MM.1S (cell line): ENCODE results near the gene DUOX1.

Source experiments
- EZH2 ChIP-seq: fragments of 300-600 bp; sonication (generic); optimal IDR thresholded peaks from 2 replicates; pipeline ENCODE3; 2017; ENCODE audit warnings: low read depth, mild to moderate bottlenecking, antibody characterized with exemption, low read length, mixed read lengths
- EZH2phosphoT487 ChIP-seq: fragments of 300-600 bp; sonication (generic); IDR thresholded peaks from 2 replicates; pipeline ENCODE4 v1.6.1; 2018; ENCODE audit warnings: antibody characterized with exemption, low read length
- TF ChIP-seq, protein P1 (sequence below): fragments of 300-600 bp; sonication (generic); IDR thresholded peaks from 2 replicates; pipeline ENCODE4 v1.5.1; 2016; ENCODE audit warnings: antibody characterized with exemption, low read length, mixed read lengths

DNA sequence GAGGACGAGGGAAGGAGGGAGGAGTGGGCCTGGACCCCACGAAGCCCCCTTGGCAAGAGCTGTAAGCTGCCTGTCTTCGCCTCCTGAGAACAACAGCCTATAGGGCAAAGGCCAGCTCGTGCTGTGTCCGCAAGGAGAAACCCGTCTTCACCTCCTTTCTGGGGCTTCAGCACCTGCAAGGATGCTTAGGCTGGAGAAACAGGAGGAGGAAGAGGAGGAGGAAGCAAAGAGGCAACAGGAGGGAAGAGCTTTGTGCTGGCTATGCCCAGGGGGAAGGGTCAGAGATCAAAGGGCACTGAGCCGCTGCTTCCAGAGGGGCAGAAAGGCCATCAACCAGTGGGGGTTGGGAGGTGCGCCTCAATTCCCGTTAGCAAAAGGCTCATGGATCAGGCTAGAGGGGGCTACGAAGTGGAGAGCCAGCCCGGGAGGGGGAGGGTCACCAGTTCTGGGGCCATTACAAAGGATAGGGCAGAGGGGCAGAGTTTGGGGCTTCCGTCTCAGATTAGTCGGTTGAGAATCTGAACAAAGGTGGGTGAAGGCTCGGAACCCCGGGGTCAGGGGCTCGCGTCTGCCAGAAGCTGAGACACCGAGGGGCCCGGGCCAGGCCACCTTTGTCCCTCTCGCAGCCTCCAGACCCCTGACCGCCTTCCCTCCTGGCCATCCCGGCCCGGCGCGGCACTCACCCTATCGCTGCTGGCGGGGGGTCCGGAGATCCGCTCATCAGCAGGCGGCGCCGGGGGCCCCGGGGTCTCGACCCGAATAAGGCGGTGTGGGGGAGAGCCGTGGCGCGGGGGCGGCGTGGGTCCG lies 57.2 kb downstream of the DUOX1 start:
- TF ChIP-seq EZH2 (no peak), EZH2phosphoT487 (no peak)
- TF ChIP-seq, protein P1, sequence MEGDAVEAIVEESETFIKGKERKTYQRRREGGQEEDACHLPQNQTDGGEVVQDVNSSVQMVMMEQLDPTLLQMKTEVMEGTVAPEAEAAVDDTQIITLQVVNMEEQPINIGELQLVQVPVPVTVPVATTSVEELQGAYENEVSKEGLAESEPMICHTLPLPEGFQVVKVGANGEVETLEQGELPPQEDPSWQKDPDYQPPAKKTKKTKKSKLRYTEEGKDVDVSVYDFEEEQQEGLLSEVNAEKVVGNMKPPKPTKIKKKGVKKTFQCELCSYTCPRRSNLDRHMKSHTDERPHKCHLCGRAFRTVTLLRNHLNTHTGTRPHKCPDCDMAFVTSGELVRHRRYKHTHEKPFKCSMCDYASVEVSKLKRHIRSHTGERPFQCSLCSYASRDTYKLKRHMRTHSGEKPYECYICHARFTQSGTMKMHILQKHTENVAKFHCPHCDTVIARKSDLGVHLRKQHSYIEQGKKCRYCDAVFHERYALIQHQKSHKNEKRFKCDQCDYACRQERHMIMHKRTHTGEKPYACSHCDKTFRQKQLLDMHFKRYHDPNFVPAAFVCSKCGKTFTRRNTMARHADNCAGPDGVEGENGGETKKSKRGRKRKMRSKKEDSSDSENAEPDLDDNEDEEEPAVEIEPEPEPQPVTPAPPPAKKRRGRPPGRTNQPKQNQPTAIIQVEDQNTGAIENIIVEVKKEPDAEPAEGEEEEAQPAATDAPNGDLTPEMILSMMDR: no peak
